Activated CD8-positive, alpha-beta T cell treated with anti-CD3 and anti-CD28 coated beads, Interleukin-2, amount 10 ng/mL, durations not matched to agents 7 days and 5 days (primary cell): ENCODE data around the gene CEP135. TPM values are rescaled to one million over a fixed set of nuclear protein-coding genes. Genes with fewer than 3 reads are reported as not detected.

Experiments used
- ATAC-seq: fragments of 150-1000 bp; cut with Tn5 transposase; one replicate; pipeline ENCODE4 v1.10.0; 2021; ENCODE audit warnings: moderate library complexity
- CTCF ChIA-PET: fragments of 350-600 bp; sonication (Branson Sonifier 250); formaldehyde crosslinking; loops from one replicate; lab custom pipeline; 2021; ENCODE audit warnings: antibody characterized with exemption; lab: Charles Lee
- POLR2A ChIA-PET: fragments of 350-600 bp; sonication (Branson Sonifier 250); formaldehyde crosslinking; loops from one replicate; lab custom pipeline; 2021; ENCODE audit warnings: antibody characterized with exemption; lab: Charles Lee
- DNase-seq: peaks from one replicate; pipeline ENCODE4 v3.0.0-alpha.2; 2020
- H3K27ac Mint-ChIP-seq: one replicate; pipeline ENCODE4 v1.8.0; 2021; ENCODE audit warnings: mild to moderate bottlenecking, mixed read lengths
- H3K27me3 Mint-ChIP-seq: one replicate; pipeline ENCODE4 v1.8.0; 2021; ENCODE audit warnings: low read depth, mixed read lengths
- H3K36me3 Mint-ChIP-seq: one replicate; pipeline ENCODE4 v1.8.0; 2021; ENCODE audit warnings: low read depth, mixed read lengths
- H3K4me1 Mint-ChIP-seq: one replicate; pipeline ENCODE4 v1.8.0; 2021; ENCODE audit warnings: low read depth, mixed read lengths
- H3K4me3 Mint-ChIP-seq: one replicate; pipeline ENCODE4 v1.8.0; 2021; ENCODE audit warnings: mild to moderate bottlenecking, mixed read lengths
- H3K9me3 Mint-ChIP-seq: one replicate; pipeline ENCODE4 v1.8.0; 2022; ENCODE audit warnings: mixed read lengths; ENCODE audit not compliant: insufficient read depth
- total RNA-seq, 2 experiments: library from RNA; stranded (reverse); gene quantifications; one replicate each; pipeline ENCODE4 v1.2.3, GENCODE V29; 2021

CEP135 gene
- total RNA-seq, 2 experiments from 2014 or later = 16.4 to 17.0 TPM

GRCh38 chr4:56028165-56028564, 79.4 kb downstream of the CEP135 start:
- Mint-ChIP-seq H3K27me3 (no peaks in the 10 kb centered on the region), H3K9me3 (no peaks in the 10 kb centered on the region), H3K27ac (no peak overlapping the region), H3K4me1 (peaks cover 12% of the 10 kb centered on the region), H3K36me3 (peaks cover 35% of the 10 kb centered on the region), H3K4me3 (no peak overlapping the region)
- ChIA-PET POLR2A (no interaction called here), CTCF (interaction anchor here (3.4 kb wide), 1 partner anchor 80 kb away, joined by 12 read pairs; the partner anchor contains the start of gene CEP135)
- DNase-seq = no peak
- no peak for ATAC-seq

GRCh38 chr4:56038487-56039162, 89.9 kb downstream of the CEP135 start:
- no peak for ATAC-seq
- no peak overlapping the region for H3K27ac Mint-ChIP-seq
- DNase-seq = no peak
- CTCF ChIA-PET = interaction anchor here (1.5 kb wide), 1 partner anchor 90 kb away, joined by 3 read pairs; the partner anchor contains the start of gene CEP135
- POLR2A ChIA-PET = no interaction called here
- no peaks in the 10 kb centered on the region for H3K4me1 Mint-ChIP-seq
- peaks cover 21% of the 10 kb centered on the region for H3K27me3 Mint-ChIP-seq
- H3K9me3 Mint-ChIP-seq = no peaks in the 10 kb centered on the region
- H3K36me3 Mint-ChIP-seq = no peaks in the 10 kb centered on the region
- H3K4me3 Mint-ChIP-seq = no peak overlapping the region

- peaks cover 26% of the 10 kb centered on the region for H3K27me3 Mint-ChIP-seq
Measured at GRCh38 chr4:56040842-56041241, 92.1 kb downstream of the CEP135 start.

GRCh38 chr4:56042225-56042624, 93.5 kb downstream of the CEP135 start:
- Mint-ChIP-seq H3K36me3 (no peaks in the 10 kb centered on the region), H3K4me3 (no peak overlapping the region), H3K27me3 (peaks cover 35% of the 10 kb centered on the region), H3K27ac (no peak overlapping the region), H3K9me3 (no peaks in the 10 kb centered on the region), H3K4me1 (no peaks in the 10 kb centered on the region)
- ATAC-seq (no peak), DNase-seq (no peak)
- CTCF ChIA-PET = no interaction called here
- POLR2A ChIA-PET = no interaction called here

More at GRCh38 chr4:56040842-56041241, 92.1 kb downstream of the CEP135 start:
- no peak overlapping the region for H3K4me3 Mint-ChIP-seq
- no peaks in the 10 kb centered on the region for H3K9me3 Mint-ChIP-seq
- no peaks in the 10 kb centered on the region for H3K4me1 Mint-ChIP-seq
- no peaks in the 10 kb centered on the region for H3K36me3 Mint-ChIP-seq
- DNase-seq = no peak
- no peak for ATAC-seq
- CTCF ChIA-PET = no interaction called here
- H3K27ac Mint-ChIP-seq = no peak overlapping the region
- POLR2A ChIA-PET = no interaction called here

GRCh38 chr4:56048383-56048701, 99.6 kb downstream of the CEP135 start:
- no peak for ATAC-seq
- Mint-ChIP-seq H3K27me3 (peaks cover 51% of the 10 kb centered on the region), H3K9me3 (no peaks in the 10 kb centered on the region), H3K4me1 (peaks cover 14% of the 10 kb centered on the region), H3K36me3 (no peaks in the 10 kb centered on the region), H3K4me3 (peak overlapping the region; percentile 64), H3K27ac (no peak overlapping the region)
- ChIA-PET CTCF (no interaction called here), POLR2A (no interaction called here)
- DNase-seq = no peak

GRCh38 chr4:56048702-56049431, 100.1 kb downstream of the CEP135 start:
- peak; percentile 63 for DNase-seq
- Mint-ChIP-seq H3K27me3 (peaks cover 51% of the 10 kb centered on the region), H3K27ac (no peak overlapping the region), H3K9me3 (no peaks in the 10 kb centered on the region), H3K36me3 (no peaks in the 10 kb centered on the region), H3K4me3 (peak overlapping the region; percentile 64), H3K4me1 (peaks cover 14% of the 10 kb centered on the region)
- POLR2A ChIA-PET = no interaction called here
- CTCF ChIA-PET = interaction anchor here (2.4 kb wide), 1 partner anchor 101 kb away, joined by 17 read pairs; the partner anchor contains the start of gene CEP135
- ATAC-seq = peak; percentile 98

- DNase-seq (no peak), ATAC-seq (no peak)
- H3K36me3 Mint-ChIP-seq = no peaks in the 10 kb centered on the region
- H3K27me3 Mint-ChIP-seq = peaks cover 50% of the 10 kb centered on the region
- no peak overlapping the region for H3K27ac Mint-ChIP-seq
- POLR2A ChIA-PET = no interaction called here
- H3K4me1 Mint-ChIP-seq = peaks cover 14% of the 10 kb centered on the region
- CTCF ChIA-PET = interaction anchor here (2.4 kb wide), 1 partner anchor 102 kb away, joined by 17 read pairs; the partner anchor contains the start of gene CEP135
- no peaks in the 10 kb centered on the region for H3K9me3 Mint-ChIP-seq
- H3K4me3 Mint-ChIP-seq = no peak overlapping the region
Measured at GRCh38 chr4:56050625-56051024, 101.9 kb downstream of the CEP135 start.

- DNase-seq (no peak), ATAC-seq (no peak)
- H3K9me3 Mint-ChIP-seq = no peaks in the 10 kb centered on the region
- peaks cover 50% of the 10 kb centered on the region for H3K27me3 Mint-ChIP-seq
- CTCF ChIA-PET = interaction anchor here (2.4 kb wide), 1 partner anchor 103 kb away, joined by 17 read pairs; the partner anchor contains the start of gene CEP135
- H3K4me3 Mint-ChIP-seq = no peak overlapping the region
- no peaks in the 10 kb centered on the region for H3K36me3 Mint-ChIP-seq
- H3K27ac Mint-ChIP-seq = no peak overlapping the region
- POLR2A ChIA-PET = no interaction called here
- H3K4me1 Mint-ChIP-seq = peaks cover 14% of the 10 kb centered on the region
Measured at GRCh38 chr4:56051029-56051709, 102.4 kb downstream of the CEP135 start.

- Mint-ChIP-seq H3K27me3 (peaks cover 46% of the 10 kb centered on the region), H3K9me3 (no peaks in the 10 kb centered on the region), H3K4me3 (no peak overlapping the region), H3K36me3 (no peaks in the 10 kb centered on the region), H3K27ac (no peak overlapping the region), H3K4me1 (peaks cover 14% of the 10 kb centered on the region)
- POLR2A ChIA-PET = no interaction called here
- CTCF ChIA-PET = no interaction called here
- ATAC-seq (no peak), DNase-seq (no peak)
Measured at GRCh38 chr4:56051710-56052075, 102.9 kb downstream of the CEP135 start.

GRCh38 chr4:56052481-56052880, 103.7 kb downstream of the CEP135 start:
- no peak for ATAC-seq
- H3K4me3 Mint-ChIP-seq = no peak overlapping the region
- no peak for DNase-seq
- no peak overlapping the region for H3K27ac Mint-ChIP-seq
- no peaks in the 10 kb centered on the region for H3K36me3 Mint-ChIP-seq
- no peaks in the 10 kb centered on the region for H3K9me3 Mint-ChIP-seq
- ChIA-PET CTCF (no interaction called here), POLR2A (no interaction called here)
- peaks cover 44% of the 10 kb centered on the region for H3K27me3 Mint-ChIP-seq
- H3K4me1 Mint-ChIP-seq = peaks cover 14% of the 10 kb centered on the region

- ATAC-seq = no peak
- POLR2A ChIA-PET = no interaction called here
Measured at GRCh38 chr4:56052966-56053365, 104.2 kb downstream of the CEP135 start.

More at GRCh38 chr4:56052966-56053365, 104.2 kb downstream of the CEP135 start:
- Mint-ChIP-seq H3K4me1 (peaks cover 14% of the 10 kb centered on the region), H3K9me3 (no peaks in the 10 kb centered on the region), H3K4me3 (no peak overlapping the region), H3K36me3 (no peaks in the 10 kb centered on the region), H3K27ac (no peak overlapping the region), H3K27me3 (peaks cover 44% of the 10 kb centered on the region)
- DNase-seq = no peak
- CTCF ChIA-PET = interaction anchor here (1.1 kb wide), 1 partner anchor 248 kb away, joined by 4 read pairs; no protein-coding TSS in a partner anchor
